AG04450 (cell line): ENCODE data around the gene SLC5A2. TPM values are rescaled to one million over a fixed set of nuclear protein-coding genes. Genes with fewer than 3 reads are reported as not detected.

Source experiments
- CTCF ChIA-PET: fragments of 300-600, 350-600 bp; formaldehyde crosslinking; extraction: SDS; loops from one replicate; lab custom pipeline; 2022; ENCODE audit warnings: antibody characterized with exemption, inconsistent platforms; lab: Charles Lee
- POLR2A ChIA-PET: fragments of 350-600 bp; formaldehyde crosslinking; extraction: SDS; loops from one replicate; lab custom pipeline; 2021; ENCODE audit warnings: antibody characterized with exemption, inconsistent platforms; lab: Yijun Ruan, JAX
- DNase-seq: peaks from one replicate; pipeline ENCODE4 v3.0.0-alpha.2; 2011; ENCODE audit warnings: low read depth, low spot score
- H3K27ac ChIP-seq: one replicate; pipeline ENCODE4 v1.5.1; 2012; ENCODE audit warnings: low read depth, low read length, control low read depth
- H3K27me3 ChIP-seq: one replicate; pipeline ENCODE4 v1.6.0; 2012; ENCODE audit warnings: low read length; ENCODE audit not compliant: control insufficient read depth, insufficient read depth
- H3K4me3 ChIP-seq: 2 replicates; pipeline ENCODE4 v1.5.1; 2011; ENCODE audit warnings: mild to moderate bottlenecking, low read depth, low read length, control low read depth
- H3K9me3 ChIP-seq: 2 replicates; pipeline ENCODE4 v1.5.1; 2012; ENCODE audit warnings: low read length; ENCODE audit not compliant: control insufficient read depth, insufficient read depth
- polyA plus RNA-seq: library from polyadenylated mRNA; depleted of rRNA; stranded (reverse); fragments of >200 nt; gene quantifications from 2 replicates; pipeline ENCODE4 v1.2.3, GENCODE V29; 2011
- TF ChIP-seq, protein P1 (sequence below): IDR thresholded peaks from 2 replicates; pipeline ENCODE4 v1.5.1; 2011; ENCODE audit warnings: low read depth, low read length, control low read depth, inconsistent platforms

SLC5A2 gene
- polyA plus RNA-seq, 1 experiment = not detected

DNA sequence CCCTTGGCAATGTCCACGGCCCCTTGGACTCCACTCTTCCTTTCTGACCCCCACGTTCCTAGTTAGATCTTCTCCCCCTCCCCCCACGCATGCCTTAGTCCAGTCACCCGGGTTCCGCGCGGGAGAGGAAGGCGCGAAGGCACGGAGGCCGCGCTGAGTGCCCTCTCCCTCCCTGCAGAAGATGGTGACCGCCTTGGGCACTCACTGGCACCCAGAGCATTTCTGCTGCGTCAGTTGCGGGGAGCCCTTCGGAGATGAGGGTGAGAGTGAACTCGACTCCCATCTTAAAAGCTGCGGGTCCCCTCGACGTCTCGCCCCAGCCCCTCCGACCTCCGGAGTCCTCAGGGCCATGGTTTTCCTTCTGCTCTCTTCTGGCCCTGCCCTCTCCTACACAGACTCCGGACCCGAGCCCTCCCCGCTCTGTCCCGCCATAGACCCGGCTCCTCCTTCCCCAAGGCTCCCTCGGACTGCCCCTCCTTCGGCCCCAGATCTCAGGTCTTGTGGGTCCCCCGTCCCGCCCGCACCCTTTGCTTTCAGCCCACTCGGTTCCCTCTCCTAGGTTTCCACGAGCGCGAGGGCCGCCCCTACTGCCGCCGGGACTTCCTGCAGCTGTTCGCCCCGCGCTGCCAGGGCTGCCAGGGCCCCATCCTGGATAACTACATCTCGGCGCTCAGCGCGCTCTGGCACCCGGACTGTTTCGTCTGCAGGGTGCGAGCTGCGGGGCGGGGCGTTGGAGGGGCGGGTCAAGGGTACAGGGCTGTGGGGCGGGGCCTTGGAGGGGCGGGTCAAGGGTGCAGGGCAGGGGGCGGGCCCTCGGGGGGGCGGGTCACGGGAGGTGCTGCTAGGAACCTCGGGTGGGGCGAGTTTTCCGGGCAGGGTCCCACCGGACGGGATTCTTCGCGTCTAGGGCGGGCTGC is 6.4 kb upstream of the SLC5A2 start:
- ChIA-PET CTCF (interaction anchor here (3.2 kb wide), 1 partner anchor 16 kb away, joined by 15 read pairs; no protein-coding TSS in a partner anchor), POLR2A (interaction anchor here (1.1 kb wide), 1 partner anchor 296 kb away, joined by 3 read pairs; no protein-coding TSS in a partner anchor)
- Histone ChIP-seq H3K9me3 (peaks cover 5% of the 10 kb centered on the region), H3K4me3 (no peak overlapping the region), H3K27ac (no peak overlapping the region), H3K27me3 (no peaks in the 10 kb centered on the region)
- no peak for DNase-seq
- TF ChIP-seq, protein P1, sequence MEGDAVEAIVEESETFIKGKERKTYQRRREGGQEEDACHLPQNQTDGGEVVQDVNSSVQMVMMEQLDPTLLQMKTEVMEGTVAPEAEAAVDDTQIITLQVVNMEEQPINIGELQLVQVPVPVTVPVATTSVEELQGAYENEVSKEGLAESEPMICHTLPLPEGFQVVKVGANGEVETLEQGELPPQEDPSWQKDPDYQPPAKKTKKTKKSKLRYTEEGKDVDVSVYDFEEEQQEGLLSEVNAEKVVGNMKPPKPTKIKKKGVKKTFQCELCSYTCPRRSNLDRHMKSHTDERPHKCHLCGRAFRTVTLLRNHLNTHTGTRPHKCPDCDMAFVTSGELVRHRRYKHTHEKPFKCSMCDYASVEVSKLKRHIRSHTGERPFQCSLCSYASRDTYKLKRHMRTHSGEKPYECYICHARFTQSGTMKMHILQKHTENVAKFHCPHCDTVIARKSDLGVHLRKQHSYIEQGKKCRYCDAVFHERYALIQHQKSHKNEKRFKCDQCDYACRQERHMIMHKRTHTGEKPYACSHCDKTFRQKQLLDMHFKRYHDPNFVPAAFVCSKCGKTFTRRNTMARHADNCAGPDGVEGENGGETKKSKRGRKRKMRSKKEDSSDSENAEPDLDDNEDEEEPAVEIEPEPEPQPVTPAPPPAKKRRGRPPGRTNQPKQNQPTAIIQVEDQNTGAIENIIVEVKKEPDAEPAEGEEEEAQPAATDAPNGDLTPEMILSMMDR = no peak

DNA sequence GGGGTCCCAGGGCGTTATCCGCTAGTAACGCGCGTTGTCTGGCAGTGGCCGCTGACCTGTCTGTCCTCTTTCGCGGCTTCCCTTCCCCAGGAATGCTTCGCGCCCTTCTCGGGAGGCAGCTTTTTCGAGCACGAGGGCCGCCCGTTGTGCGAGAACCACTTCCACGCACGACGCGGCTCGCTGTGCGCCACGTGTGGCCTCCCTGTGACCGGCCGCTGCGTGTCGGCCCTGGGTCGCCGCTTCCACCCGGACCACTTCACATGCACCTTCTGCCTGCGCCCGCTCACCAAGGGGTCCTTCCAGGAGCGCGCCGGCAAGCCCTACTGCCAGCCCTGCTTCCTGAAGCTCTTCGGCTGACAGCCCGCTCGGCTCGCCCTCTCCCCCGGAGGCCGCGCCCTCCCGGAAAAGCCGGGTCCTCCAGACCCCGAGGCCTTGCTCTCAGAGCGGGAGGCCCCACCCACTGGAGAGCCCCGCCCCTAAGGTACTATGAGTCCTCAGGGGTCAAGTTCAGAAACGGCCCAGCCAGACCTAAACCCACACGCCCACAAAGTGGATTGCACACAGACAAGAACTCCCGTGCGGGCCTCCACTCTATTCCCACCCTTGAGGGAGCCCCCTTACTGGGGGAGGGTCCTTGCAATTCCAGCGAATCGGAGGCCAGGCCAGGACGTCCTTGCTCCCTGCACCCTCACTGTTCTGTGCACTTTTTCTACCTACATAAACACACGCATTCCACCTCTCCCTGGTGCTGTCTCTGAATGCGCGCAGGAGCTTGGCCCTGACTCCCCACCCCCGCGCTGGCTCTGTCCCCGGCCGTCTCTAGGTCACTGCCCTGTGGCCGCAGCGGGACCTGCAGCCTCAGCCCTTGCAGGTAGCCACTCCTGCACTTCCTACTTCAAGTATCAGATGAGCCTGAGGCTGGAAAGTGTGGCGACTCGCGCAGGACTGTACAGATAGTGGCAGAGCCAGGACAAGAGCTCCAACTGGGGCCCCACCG is 5.4 kb upstream of the SLC5A2 start:
- ChIA-PET CTCF (interaction anchor here (0.7 kb wide), 1 partner anchor 664 kb away, joined by 6 read pairs; no protein-coding TSS in a partner anchor), POLR2A (interaction anchor here (1.1 kb wide), 1 partner anchor 297 kb away, joined by 3 read pairs; no protein-coding TSS in a partner anchor)
- Histone ChIP-seq H3K27me3 (peaks cover 2% of the 10 kb centered on the region), H3K27ac (no peak overlapping the region), H3K4me3 (no peak overlapping the region), H3K9me3 (peaks cover 5% of the 10 kb centered on the region)
- TF ChIP-seq, protein P1 = no peak
- no peak for DNase-seq

DNA sequence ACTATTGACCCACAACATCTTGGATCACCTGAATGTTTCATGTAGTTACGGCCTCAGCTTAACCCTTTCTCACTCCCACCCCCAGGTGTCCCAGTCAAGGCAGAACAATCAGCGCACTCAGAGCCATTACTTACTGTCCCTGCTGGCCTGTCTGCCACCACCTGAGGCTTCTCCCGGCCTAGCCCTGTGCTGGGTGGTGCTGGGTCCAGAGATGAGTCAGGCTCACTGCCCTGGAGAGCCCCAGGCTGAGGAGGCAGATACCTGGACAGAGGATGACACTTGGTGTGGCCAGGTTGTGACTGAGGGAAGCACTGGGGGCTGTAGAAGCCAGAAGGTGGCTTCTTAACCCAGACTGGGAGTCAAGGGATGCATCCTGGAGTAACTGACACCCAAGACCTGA is 4.0 kb upstream of the SLC5A2 start:
- H3K27me3 ChIP-seq = peaks cover 2% of the 10 kb centered on the region
- no peak for DNase-seq
- CTCF ChIA-PET = interaction anchor here (1.3 kb wide), 1 partner anchor 21 kb away, joined by 3 read pairs; no protein-coding TSS in a partner anchor
- H3K4me3 ChIP-seq = no peak overlapping the region
- POLR2A ChIA-PET = interaction anchor here (0.7 kb wide), 2 partner anchors 12 to 285 kb away, joined by 4 to 6 read pairs; no protein-coding TSS in a partner anchor
- H3K27ac ChIP-seq = no peak overlapping the region
- TF ChIP-seq, protein P1 = no peak
- H3K9me3 ChIP-seq = no peaks in the 10 kb centered on the region; the same call in 1 of the 2 replicates

DNA sequence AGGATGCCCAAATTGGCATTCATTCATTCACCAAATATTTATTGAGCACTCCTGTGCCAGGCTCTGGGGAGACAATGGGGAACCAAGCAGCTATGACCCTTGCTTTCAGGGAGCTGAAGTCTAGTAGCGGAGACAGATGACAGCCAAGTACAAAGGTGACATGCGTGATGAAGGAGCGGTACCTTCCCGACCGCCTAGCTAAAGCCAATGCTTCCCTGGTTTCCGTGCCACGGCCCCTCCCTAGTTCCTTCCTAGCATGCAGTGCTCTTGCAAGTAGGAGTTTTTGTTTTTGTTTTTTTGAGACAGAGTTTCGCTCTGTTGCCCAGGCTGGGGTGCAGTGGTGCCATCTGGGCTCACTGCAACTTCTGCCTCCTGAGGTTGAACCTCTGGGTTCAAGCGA is 3.2 kb upstream of the SLC5A2 start:
- TF ChIP-seq, protein P1 = no peak
- POLR2A ChIA-PET = interaction anchor here (1.1 kb wide), 1 partner anchor 20 kb away, joined by 3 read pairs; no protein-coding TSS in a partner anchor
- Histone ChIP-seq H3K9me3 (no peaks in the 10 kb centered on the region; the same call in 1 of the 2 replicates), H3K27me3 (peaks cover 4% of the 10 kb centered on the region), H3K27ac (no peak overlapping the region), H3K4me3 (no peak overlapping the region)
- DNase-seq = no peak
- CTCF ChIA-PET = no interaction called here
